GM18873 (cell line): ENCODE results near the gene PFKM.

ENCODE experiments used
- ATAC-seq: cut with Tn5 transposase; IDR thresholded peaks from one replicate; pipeline ENCODE4 v1.9.1; 2021; ENCODE audit warnings: mild to moderate bottlenecking, moderate library complexity, moderate number of reproducible peaks; ENCODE audit not compliant: unreplicated experiment, low FRiP score

The PFKM gene

GRCh38 chr12:48183876-48184548, 64.8 kb downstream of the PFKM start:
- no peak for ATAC-seq

GRCh38 chr12:48184549-48184922, 65.4 kb downstream of the PFKM start:
- ATAC-seq = no peak

GRCh38 chr12:48185181-48185919, 66.2 kb downstream of the PFKM start:
- ATAC-seq = no peak

GRCh38 chr12:48187916-48188695, 68.9 kb downstream of the PFKM start:
- no peak for ATAC-seq

GRCh38 chr12:48189331-48190125, 70.4 kb downstream of the PFKM start:
- ATAC-seq = peak; percentile 63

- no peak for ATAC-seq
Measured at GRCh38 chr12:48191096-48191495, 71.9 kb downstream of the PFKM start.

- no peak for ATAC-seq
Measured at GRCh38 chr12:48192861-48193260, 73.7 kb downstream of the PFKM start.

- ATAC-seq = no peak
Measured at GRCh38 chr12:48193623-48194022, 74.5 kb downstream of the PFKM start.

GRCh38 chr12:48194799-48195201, 75.6 kb downstream of the PFKM start:
- no peak for ATAC-seq
